Erythroblast (primary cell): ENCODE measurements around the gene MYO1F.

Source experiments
- GATA1 ChIP-seq: IDR thresholded peaks from 2 replicates; pipeline ENCODE4 v1.6.1; 2011; ENCODE audit warnings: low read depth, mild to moderate bottlenecking, control low read depth, low read length, moderate library complexity
- POLR2A ChIP-seq: IDR thresholded peaks from 2 replicates; pipeline ENCODE4 v1.6.1; 2011; ENCODE audit warnings: mild to moderate bottlenecking, low read length

DNA sequence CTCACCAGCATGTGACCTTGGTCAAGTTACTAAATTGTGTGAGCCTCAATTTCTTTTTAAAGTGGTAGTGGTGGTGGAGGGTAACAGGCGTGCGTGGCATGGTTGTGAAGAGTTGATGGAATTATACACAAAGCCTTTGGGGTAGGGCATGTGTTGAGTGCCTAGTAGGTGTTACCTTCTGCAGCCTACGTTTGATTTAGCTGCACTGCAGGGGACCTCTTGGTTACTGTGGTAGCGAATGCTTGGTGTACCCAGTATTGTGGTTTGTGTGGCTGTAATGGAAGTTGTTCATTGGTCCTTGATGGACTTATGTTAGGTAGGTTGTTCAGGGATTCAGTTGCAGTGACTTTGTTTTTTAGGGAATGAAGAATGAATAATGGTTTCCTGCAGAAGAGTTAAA lies 99.4 kb downstream of the MYO1F start:
- TF ChIP-seq POLR2A (no peak), GATA1 (no peak)
